Effector memory CD8-positive, alpha-beta T cell (primary cell): ENCODE measurements around the gene MYO16.
A peak's percentile ranks its signal among the peaks of the same experiment; 100 is the strongest.

Experiments used
- ATAC-seq: fragments of 150-1000 bp; cut with Tn5 transposase; replicated peaks from 2 replicates; pipeline ENCODE4 v1.10.0; 2021; ENCODE audit warnings: mild to moderate bottlenecking, moderate library complexity
- DNase-seq, 3 experiments: peaks; one replicate each; pipeline ENCODE4 v3.0.0; 2021
- H3K27ac Mint-ChIP-seq, 2 donors: one replicate each; pipeline ENCODE4 v1.8.0; 2022; ENCODE audit warnings: mild to moderate bottlenecking in 2 of 2, mixed read lengths in 2 of 2, moderate library complexity in 2 of 2
- H3K27me3 Mint-ChIP-seq, 2 donors: one replicate each; pipeline ENCODE4 v1.8.0; 2022; ENCODE audit warnings: mixed read lengths in 2 of 2
- H3K36me3 Mint-ChIP-seq: one replicate; pipeline ENCODE4 v1.8.0; 2022; ENCODE audit warnings: mild to moderate bottlenecking, moderate library complexity, mixed read lengths; ENCODE audit not compliant: insufficient read depth
- H3K4me1 Mint-ChIP-seq, 2 donors: one replicate each; pipeline ENCODE4 v1.8.0; 2022; ENCODE audit warnings: low read depth in 2 of 2, mixed read lengths in 2 of 2
- H3K4me3 Mint-ChIP-seq, 2 donors: one replicate each; pipeline ENCODE4 v1.8.0; 2022; ENCODE audit warnings: mild to moderate bottlenecking in 2 of 2, mixed read lengths in 2 of 2, moderate library complexity in 2 of 2
- H3K9me3 Mint-ChIP-seq, 2 donors: one replicate each; pipeline ENCODE4 v1.8.0; 2022; ENCODE audit warnings: mixed read lengths in 2 of 2

Gene MYO16

DNA sequence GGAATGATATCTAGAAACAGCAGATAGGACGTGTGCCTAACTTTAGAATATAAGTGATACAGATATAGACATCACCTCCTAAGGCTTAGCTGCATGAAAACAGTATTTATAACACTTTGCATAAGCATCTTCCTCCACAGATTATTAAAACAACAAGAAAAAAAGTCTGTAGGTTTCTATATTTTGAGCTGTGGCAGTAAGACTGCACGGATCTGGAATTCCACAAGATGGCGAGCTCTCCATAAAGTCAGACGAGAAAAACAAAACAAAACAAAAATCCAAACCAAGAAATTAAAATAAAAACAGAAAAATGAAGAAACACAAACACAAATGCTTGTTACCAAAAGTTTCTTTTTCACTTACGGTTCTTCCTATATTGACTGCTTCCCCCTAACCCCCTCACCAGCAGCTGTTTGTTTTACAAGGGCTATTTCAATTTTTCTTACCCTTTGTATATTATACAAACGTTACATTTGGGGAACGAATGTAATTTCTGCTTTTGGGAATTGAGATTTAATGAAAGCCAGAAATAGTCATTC, 285.8 kb downstream of the MYO16 start:
- Mint-ChIP-seq H3K27me3 (peaks cover 0 to 20% of the 10 kb centered on the region in 2 donors), H3K9me3 (peaks cover 0 to 7% of the 10 kb centered on the region in 2 donors), H3K4me3 (peak overlapping the region in 1 of 2 donors; percentile 15), H3K27ac (peak overlapping the region in 1 of 2 donors; percentile 21), H3K36me3 (no peaks in the 10 kb centered on the region), H3K4me1 (peaks cover 0 to 3% of the 10 kb centered on the region in 2 donors)
- DNase-seq (no peak), ATAC-seq (no peak)

DNA sequence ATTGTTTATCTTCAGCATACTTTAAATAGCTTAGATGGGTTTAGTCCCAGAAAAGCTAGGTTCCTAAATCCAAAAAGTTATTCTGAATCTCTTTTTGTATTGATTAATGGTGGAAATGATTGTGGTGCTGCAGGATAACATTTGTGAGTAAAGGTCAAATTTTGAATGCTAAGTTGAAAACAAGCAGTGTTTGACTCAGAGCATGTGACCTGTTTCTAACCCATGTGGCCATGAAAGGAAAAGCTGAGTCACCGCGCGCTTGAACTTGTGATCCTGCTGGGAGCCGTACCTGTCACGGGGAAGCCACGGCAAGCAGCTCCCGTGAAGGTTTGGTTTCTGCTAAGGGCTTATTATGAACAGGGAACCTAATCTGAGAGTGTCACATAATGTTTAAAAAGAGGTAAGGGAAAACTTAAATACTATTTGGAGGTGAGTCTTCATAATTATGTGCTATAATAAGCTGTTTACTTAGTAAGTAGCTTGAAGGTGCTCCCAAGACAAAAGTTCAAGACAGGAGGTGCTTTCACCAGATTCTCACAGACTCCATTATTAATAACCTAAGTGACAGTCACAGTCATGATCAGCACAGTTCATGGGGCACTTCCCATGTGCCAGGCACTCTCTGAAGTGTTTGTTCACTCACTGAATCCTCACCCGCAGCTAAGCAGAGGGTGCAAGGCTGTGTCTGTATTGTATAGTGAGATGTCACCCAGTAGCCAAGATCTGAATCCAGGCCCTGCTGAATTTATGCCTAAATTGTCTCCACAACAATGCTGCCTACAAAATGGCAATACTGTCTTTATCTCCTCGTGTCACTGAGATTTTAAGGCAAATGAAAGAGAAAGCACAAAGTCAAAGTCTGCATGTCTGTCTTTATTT, 286.5 kb downstream of the MYO16 start:
- DNase-seq (no peak), ATAC-seq (peak; percentile 36)
- Mint-ChIP-seq H3K36me3 (no peaks in the 10 kb centered on the region), H3K27ac (peak overlapping the region in 1 of 2 donors; percentile 21), H3K9me3 (peaks cover 0 to 7% of the 10 kb centered on the region in 2 donors), H3K27me3 (peaks cover 0 to 12% of the 10 kb centered on the region in 2 donors), H3K4me1 (peaks cover 0 to 3% of the 10 kb centered on the region in 2 donors), H3K4me3 (peak overlapping the region in 1 of 2 donors; percentile 11)

DNA sequence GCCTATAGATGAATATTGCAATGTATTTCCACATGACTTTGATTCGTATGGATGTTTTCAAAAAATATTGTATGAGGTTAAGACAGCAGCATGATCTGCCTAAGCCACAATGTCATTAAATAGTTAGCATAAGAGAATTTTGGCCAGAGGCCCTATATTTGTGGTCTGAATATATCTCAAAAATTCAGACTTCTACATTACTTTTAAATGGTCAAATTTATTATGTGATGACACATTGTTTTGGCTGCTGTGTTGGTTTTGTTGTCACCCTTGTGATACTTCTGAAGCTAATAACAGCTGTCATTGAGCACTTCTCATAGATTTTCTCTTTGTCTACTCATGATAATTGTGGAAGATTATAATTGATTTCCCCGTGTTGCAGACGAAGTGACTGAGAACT, 288.2 kb downstream of the MYO16 start:
- Mint-ChIP-seq H3K4me3 (no peak overlapping the region), H3K36me3 (no peaks in the 10 kb centered on the region), H3K27me3 (no peaks in the 10 kb centered on the region), H3K9me3 (no peaks in the 10 kb centered on the region), H3K27ac (no peak overlapping the region), H3K4me1 (peaks cover 0 to 3% of the 10 kb centered on the region in 2 donors)
- DNase-seq: no peak
- no peak for ATAC-seq

DNA sequence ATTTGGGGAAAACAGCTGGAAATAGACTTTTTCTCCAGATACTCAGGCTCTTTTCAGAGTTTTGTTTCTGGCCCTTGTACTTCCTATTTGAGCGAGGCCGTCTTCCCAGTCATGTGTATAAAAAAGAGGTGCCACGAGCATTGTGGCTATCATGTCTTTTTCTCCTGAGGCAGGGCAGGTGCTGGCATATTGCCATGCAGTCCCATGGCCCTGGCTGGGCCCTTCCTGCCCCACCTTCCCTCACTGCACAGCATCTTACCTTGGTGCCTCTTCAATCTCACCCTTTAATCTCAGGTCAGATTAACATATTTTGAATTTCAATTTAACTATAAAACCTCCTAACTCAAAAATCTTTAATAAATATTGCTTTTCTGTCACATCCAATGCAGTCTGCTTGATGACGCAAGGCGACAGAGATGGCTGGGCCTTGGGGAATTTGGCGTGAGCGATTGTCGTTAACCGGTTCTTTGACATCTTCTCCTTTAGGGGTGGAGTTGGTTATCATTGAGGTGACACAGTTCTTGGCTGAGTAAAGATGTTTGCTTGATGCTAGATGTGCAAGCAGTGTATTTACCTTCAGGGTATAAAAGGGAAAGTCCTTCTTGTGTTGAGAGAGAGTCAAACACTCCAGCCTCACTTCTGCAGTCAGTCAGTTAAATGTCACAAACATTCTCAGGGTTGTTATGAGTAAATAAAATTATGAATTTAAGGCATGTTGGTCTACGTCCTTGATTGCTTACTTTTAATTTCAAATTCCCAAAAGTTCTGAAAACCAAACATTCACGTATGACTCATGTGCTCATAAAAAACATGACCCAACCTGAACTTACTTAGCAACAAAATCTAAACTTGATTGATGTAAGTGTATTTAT, 289.9 kb downstream of the MYO16 start:
- DNase-seq (no peak), ATAC-seq (no peak)
- H3K4me3 Mint-ChIP-seq: no peak overlapping the region
- H3K27me3 Mint-ChIP-seq: no peaks in the 10 kb centered on the region
- no peak overlapping the region for H3K27ac Mint-ChIP-seq
- H3K4me1 Mint-ChIP-seq: peaks cover 0 to 3% of the 10 kb centered on the region in 2 donors
- no peaks in the 10 kb centered on the region for H3K36me3 Mint-ChIP-seq
- no peaks in the 10 kb centered on the region for H3K9me3 Mint-ChIP-seq

DNA sequence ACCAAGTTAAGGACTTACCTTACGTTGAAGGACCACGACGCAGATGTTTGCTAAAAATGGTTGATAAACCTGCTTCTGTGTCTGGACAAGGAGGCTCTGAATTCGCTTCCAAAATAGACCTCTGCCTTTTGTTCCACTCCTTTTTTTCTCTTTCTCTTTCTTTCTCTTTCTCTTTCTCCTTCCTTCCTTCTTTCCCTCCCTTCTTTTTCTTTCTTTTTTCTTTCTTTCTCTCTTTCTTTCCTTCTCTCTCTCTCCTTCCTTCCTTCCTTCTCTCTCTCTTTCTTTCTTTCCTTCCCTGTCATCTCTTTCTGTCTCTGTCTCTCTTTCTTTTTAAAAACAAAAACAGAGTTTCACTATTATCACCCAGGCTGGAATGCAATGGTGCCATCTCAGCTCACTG, 290.7 kb downstream of the MYO16 start:
- Mint-ChIP-seq H3K4me1 (peaks cover 0 to 2% of the 10 kb centered on the region in 2 donors), H3K4me3 (no peak overlapping the region), H3K36me3 (no peaks in the 10 kb centered on the region), H3K27me3 (no peaks in the 10 kb centered on the region), H3K27ac (no peak overlapping the region), H3K9me3 (no peaks in the 10 kb centered on the region)
- no peak for ATAC-seq
- DNase-seq: no peak

DNA sequence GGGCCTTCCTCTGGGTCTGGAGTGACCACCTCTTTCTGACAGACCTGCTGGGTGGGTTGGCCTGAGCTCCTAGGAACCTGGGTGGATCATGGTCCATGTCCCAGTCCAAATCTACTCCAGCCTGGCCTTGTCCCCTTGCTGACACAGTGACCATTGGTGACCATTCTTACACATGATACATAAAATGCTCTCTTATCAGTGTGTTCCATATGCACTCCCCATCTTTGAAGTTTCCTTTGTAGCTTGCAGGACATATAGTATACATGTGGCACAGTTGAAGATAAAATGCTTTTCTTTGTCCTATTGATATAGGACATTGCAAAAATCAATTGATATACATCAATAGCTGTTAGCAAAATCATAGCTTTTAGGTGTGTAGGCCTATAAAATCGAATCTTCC, 291.8 kb downstream of the MYO16 start:
- DNase-seq (no peak), ATAC-seq (no peak)
- H3K9me3 Mint-ChIP-seq: peaks cover 0 to under 1% of the 10 kb centered on the region in 2 donors
- H3K36me3 Mint-ChIP-seq: no peaks in the 10 kb centered on the region
- no peaks in the 10 kb centered on the region for H3K4me1 Mint-ChIP-seq
- H3K4me3 Mint-ChIP-seq: no peak overlapping the region
- peaks cover 0 to 5% of the 10 kb centered on the region in 2 donors for H3K27me3 Mint-ChIP-seq
- no peak overlapping the region for H3K27ac Mint-ChIP-seq

DNA sequence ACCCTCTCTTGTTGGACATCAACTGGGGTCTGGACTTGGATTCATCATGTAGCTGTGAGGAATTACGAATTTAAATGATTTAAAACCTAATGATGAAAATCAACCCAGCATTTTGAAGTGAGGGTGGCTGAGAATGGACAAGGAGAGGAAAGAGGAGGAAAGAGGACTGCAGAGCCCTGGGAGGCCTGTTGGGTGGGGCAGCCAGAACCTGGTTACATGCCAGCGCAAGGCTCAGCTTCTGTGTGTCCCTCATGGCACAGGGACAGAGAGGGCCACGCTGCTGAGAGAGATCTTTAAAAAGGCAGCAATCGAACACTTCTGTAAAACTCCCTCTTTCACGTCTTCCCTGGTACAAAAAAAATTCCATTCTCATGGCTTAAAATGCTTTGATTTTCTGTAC, 292.7 kb downstream of the MYO16 start:
- ATAC-seq: no peak

DNA sequence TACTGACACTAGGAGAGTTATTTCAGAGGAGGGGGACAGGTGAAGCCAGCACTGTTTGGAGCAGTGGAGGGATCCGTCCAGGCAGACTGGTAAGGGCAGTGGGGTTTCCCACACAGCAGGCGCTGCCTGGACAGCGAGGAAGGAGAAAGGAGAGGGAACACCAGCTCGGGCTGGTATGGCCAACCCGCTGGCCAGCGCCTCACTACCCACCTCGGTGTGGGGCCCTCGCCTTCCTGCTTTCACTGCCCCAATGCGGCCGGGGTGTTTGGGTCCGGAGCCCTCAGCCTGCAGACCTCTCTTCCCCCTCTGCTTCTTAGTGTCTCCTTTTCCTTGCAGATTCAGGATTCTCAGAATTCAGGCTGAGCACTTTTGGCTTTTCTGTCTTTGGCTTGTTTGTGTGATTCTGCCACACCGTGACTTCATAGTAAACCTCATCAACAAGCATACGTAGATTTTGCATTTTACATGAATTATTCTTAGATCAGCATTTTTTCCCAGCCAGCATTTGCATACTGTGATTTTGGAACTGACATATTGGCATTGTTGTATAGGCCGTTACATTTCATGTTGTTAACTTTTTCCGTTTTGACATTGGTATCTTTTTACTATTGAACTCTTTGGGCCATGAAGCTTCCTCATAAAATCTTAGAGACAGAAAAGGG, 294.1 kb downstream of the MYO16 start:
- no peak for ATAC-seq
- Mint-ChIP-seq H3K27ac (no peak overlapping the region), H3K4me1 (no peaks in the 10 kb centered on the region), H3K27me3 (peaks cover 0 to 12% of the 10 kb centered on the region in 2 donors), H3K36me3 (no peaks in the 10 kb centered on the region), H3K4me3 (no peak overlapping the region), H3K9me3 (peaks cover 0 to 4% of the 10 kb centered on the region in 2 donors)
- DNase-seq: no peak

More for the DNA sequence above, 292.7 kb downstream of the MYO16 start:
- DNase-seq: no peak
- H3K4me1 Mint-ChIP-seq: no peaks in the 10 kb centered on the region
- H3K36me3 Mint-ChIP-seq: no peaks in the 10 kb centered on the region
- H3K9me3 Mint-ChIP-seq: peaks cover 0 to 4% of the 10 kb centered on the region in 2 donors
- no peak overlapping the region for H3K27ac Mint-ChIP-seq
- peaks cover 0 to 12% of the 10 kb centered on the region in 2 donors for H3K27me3 Mint-ChIP-seq
- H3K4me3 Mint-ChIP-seq: no peak overlapping the region

DNA sequence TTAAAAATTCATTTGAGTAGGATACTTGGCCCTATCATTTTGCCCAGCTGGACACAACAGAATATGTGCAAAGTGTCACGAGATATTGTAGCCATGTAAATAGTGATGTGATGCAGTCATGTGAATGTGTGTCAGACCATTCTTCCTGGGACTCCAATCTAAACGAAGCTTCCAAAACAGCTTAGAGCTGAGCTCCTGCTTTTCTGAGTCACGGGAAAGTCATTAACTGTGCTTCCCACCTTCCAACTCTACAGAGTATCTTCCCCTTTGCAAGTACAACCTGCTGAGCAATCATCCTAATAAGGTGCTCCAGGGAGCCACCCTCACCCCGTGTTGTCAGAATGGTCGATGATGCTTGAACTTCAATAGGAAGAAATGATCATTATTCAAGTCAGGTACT, 294.7 kb downstream of the MYO16 start:
- ATAC-seq: no peak

DNA sequence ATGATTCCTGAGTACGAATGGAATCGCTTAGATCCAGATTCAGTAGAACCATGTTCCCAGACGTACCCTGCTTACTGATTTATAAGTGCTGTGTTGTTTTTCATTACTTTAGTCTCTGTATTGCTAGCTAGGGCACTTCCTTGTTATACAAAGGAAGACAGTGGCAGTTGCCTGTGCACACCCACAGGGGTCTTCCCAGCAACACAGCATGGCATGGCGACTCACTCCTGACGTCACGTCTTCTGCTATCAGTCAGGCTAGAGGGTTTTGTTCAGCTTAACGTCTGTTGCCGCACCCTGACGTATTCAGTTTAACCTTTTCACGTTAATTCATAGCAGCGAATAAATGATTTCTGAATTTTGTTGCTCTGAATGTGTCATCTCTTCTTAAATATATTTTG, 295.1 kb downstream of the MYO16 start:
- Mint-ChIP-seq H3K27me3 (peaks cover 0 to 12% of the 10 kb centered on the region in 2 donors), H3K27ac (no peak overlapping the region), H3K4me1 (no peaks in the 10 kb centered on the region)

More for the DNA sequence above, 294.7 kb downstream of the MYO16 start:
- H3K4me3 Mint-ChIP-seq: no peak overlapping the region
- no peak for DNase-seq
- H3K9me3 Mint-ChIP-seq: peaks cover 0 to 4% of the 10 kb centered on the region in 2 donors
- H3K27me3 Mint-ChIP-seq: peaks cover 0 to 12% of the 10 kb centered on the region in 2 donors
- no peaks in the 10 kb centered on the region for H3K4me1 Mint-ChIP-seq
- no peaks in the 10 kb centered on the region for H3K36me3 Mint-ChIP-seq
- H3K27ac Mint-ChIP-seq: no peak overlapping the region

DNA sequence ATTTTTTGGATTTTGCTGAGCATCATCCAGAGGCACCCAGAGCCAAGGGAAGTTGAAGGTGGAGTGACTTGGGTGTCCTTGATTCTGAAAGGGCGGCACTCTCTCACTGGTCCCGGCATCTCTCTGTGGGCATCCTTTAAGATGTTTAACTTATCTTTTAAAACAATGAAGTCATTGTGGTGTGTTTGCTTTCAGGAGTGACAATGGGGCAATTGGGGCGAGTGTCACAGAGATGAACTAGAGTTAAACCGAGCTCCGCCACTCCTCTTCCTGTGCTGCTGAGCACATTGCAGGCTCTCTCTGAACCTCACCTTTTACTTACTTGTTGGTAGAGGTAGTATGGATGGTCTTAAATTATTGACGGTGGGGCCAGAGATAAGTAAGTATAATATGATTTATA, 295.7 kb downstream of the MYO16 start:
- Mint-ChIP-seq H3K27ac (no peak overlapping the region), H3K4me1 (no peaks in the 10 kb centered on the region), H3K27me3 (peaks cover 0 to 12% of the 10 kb centered on the region in 2 donors), H3K36me3 (no peaks in the 10 kb centered on the region), H3K4me3 (no peak overlapping the region), H3K9me3 (peaks cover 0 to 4% of the 10 kb centered on the region in 2 donors)
- ATAC-seq (no peak), DNase-seq (no peak)

More for the DNA sequence above, 295.1 kb downstream of the MYO16 start:
- no peaks in the 10 kb centered on the region for H3K36me3 Mint-ChIP-seq
- DNase-seq: no peak
- no peak overlapping the region for H3K4me3 Mint-ChIP-seq
- no peak for ATAC-seq
- H3K9me3 Mint-ChIP-seq: peaks cover 0 to 4% of the 10 kb centered on the region in 2 donors

DNA sequence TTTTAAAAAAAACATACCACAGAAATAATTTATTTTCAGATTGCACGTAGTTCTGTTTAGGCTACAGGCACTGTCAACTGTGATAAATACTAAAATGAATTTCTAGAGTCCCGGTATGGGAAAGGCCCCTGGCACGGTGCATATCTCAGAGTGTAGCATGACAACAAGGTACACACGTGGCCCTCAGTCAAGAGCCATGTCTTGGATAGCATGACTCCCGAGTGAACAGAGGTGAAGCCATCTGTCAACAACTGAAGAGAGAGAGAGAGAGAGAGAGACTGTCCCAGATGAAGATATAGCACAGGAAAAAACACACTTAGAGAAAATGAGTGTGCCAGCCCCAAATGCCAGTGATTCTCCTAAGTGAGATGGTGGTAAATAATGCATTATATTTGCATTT, 297.5 kb downstream of the MYO16 start:
- DNase-seq (no peak), ATAC-seq (no peak)
- Mint-ChIP-seq H3K9me3 (peaks cover 0 to 4% of the 10 kb centered on the region in 2 donors), H3K4me1 (no peaks in the 10 kb centered on the region), H3K27ac (no peak overlapping the region), H3K36me3 (no peaks in the 10 kb centered on the region), H3K27me3 (peaks cover 0 to 12% of the 10 kb centered on the region in 2 donors), H3K4me3 (no peak overlapping the region)

DNA sequence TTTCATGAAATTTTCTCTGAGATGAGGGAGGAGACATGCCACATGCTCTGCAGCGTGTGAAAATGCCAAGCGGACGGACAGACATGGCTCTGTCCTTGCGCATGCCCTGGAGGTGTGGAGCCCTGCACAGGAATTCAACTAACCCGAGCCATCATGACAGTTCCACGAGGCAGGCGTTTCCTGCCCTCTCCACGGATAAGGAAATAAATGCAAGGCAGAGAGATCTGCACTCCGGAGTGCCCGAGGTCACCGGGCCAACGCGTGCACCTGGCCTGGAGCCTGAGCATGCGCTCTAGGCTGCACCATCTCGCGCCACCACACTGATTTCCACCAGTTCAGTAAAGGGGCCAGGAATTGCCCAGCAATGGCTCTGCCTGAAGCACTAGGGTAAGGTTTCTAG, 298.2 kb downstream of the MYO16 start:
- peaks cover 0 to 12% of the 10 kb centered on the region in 2 donors for H3K27me3 Mint-ChIP-seq
- no peaks in the 10 kb centered on the region for H3K4me1 Mint-ChIP-seq
- no peak overlapping the region for H3K4me3 Mint-ChIP-seq
- no peak overlapping the region for H3K27ac Mint-ChIP-seq
- H3K36me3 Mint-ChIP-seq: no peaks in the 10 kb centered on the region
- DNase-seq (no peak), ATAC-seq (no peak)
- peaks cover 0 to 4% of the 10 kb centered on the region in 2 donors for H3K9me3 Mint-ChIP-seq
